Islet of Langerhans (tissue), 1 donor: Measurements from ENCODE around the gene HINT2.

Source experiments
- FAIRE-seq: peaks from one replicate; lab custom pipeline; 2011; peaks lifted over from hg19 to GRCh38; lab: Jason Lieb, UNC

Gene HINT2

GRCh38 chr9:35811381-35812024 lies 3.3 kb downstream of the HINT2 start:
- FAIRE-seq = no peak

- no peak for FAIRE-seq
Observed at GRCh38 chr9:35810122-35810521, 4.7 kb downstream of the HINT2 start.

GRCh38 chr9:35808433-35808832 lies 6.4 kb downstream of the HINT2 start:
- no peak for FAIRE-seq

GRCh38 chr9:35806101-35806500 lies 8.7 kb downstream of the HINT2 start:
- FAIRE-seq = no peak

GRCh38 chr9:35801328-35802128 lies 13.3 kb downstream of the HINT2 start:
- FAIRE-seq = no peak

GRCh38 chr9:35800530-35800929 lies 14.3 kb downstream of the HINT2 start:
- no peak for FAIRE-seq

GRCh38 chr9:35798658-35799374 lies 16.0 kb downstream of the HINT2 start:
- peak; percentile 96 for FAIRE-seq

- no peak for FAIRE-seq
Observed at GRCh38 chr9:35797311-35798109, 17.3 kb downstream of the HINT2 start.

- FAIRE-seq = no peak
Observed at GRCh38 chr9:35795695-35796094, 19.1 kb downstream of the HINT2 start.

GRCh38 chr9:35793461-35793860 lies 21.4 kb downstream of the HINT2 start:
- no peak for FAIRE-seq

GRCh38 chr9:35792826-35793225 lies 22.0 kb downstream of the HINT2 start:
- FAIRE-seq = no peak

GRCh38 chr9:35792024-35792813 lies 22.6 kb downstream of the HINT2 start:
- FAIRE-seq = no peak

- no peak for FAIRE-seq
Observed at GRCh38 chr9:35791297-35791921, 23.4 kb downstream of the HINT2 start, which contains the start of gene NPR2. TSS of gene NPR2 (plus strand) at chr9:35791591. CDS start at chr9:35792409, 818 bp downstream.

GRCh38 chr9:35790385-35791296 lies 24.2 kb downstream of the HINT2 start:
- FAIRE-seq = peak; percentile 79

GRCh38 chr9:35790025-35790384 lies 24.8 kb downstream of the HINT2 start:
- FAIRE-seq = no peak

- FAIRE-seq = no peak
Observed at GRCh38 chr9:35789541-35789940, 25.3 kb downstream of the HINT2 start.

- no peak for FAIRE-seq
Observed at GRCh38 chr9:35783418-35783817, 31.4 kb downstream of the HINT2 start.

GRCh38 chr9:35781066-35781465 lies 33.8 kb downstream of the HINT2 start:
- FAIRE-seq = no peak

- no peak for FAIRE-seq
Observed at GRCh38 chr9:35778496-35778895, 36.3 kb downstream of the HINT2 start.

GRCh38 chr9:35776018-35776417 lies 38.8 kb downstream of the HINT2 start:
- FAIRE-seq = no peak
